ENCODE results near the gene POFUT1.

GRCh38 chr20:32230707-32231106, 23.0 kb downstream of the POFUT1 start:
- TF ChIP-seq CTCF (IDR thresholded peaks at IDR 0.05) (no peak), POLR2A (IDR thresholded peaks at IDR 0.05) (no peak)

All from esophagus squamous epithelium (tissue), 4 donors.